GM12801 (cell line): ENCODE data around the gene PTGDS.

ENCODE experiments used
- CTCF ChIP-seq: IDR thresholded peaks from one replicate; pipeline ENCODE4 v1.5.1; 2011; ENCODE audit warnings: control low read depth; ENCODE audit not compliant: insufficient read length; ENCODE audit errors: extremely low read depth

PTGDS gene

GRCh38 chr9:137022662-137023008 is 45.3 kb downstream of the PTGDS start:
- TF ChIP-seq CTCF = no peak

- TF ChIP-seq CTCF = no peak
Observed at GRCh38 chr9:137023157-137023556, 45.9 kb downstream of the PTGDS start.

GRCh38 chr9:137023583-137023991 is 46.3 kb downstream of the PTGDS start:
- no peak for TF ChIP-seq CTCF

- TF ChIP-seq CTCF = no peak
Observed at GRCh38 chr9:137025517-137025966, 48.2 kb downstream of the PTGDS start.

GRCh38 chr9:137026384-137026783 is 49.1 kb downstream of the PTGDS start:
- TF ChIP-seq CTCF = no peak

- no peak for TF ChIP-seq CTCF
Observed at GRCh38 chr9:137026828-137027227, 49.5 kb downstream of the PTGDS start.

- TF ChIP-seq CTCF = no peak
Observed at GRCh38 chr9:137027369-137028262, 50.3 kb downstream of the PTGDS start, which contains the start of gene ABCA2. Gene ABCA2, minus strand, starts transcription at chr9:137028237. Its CDS starts 97 bp downstream, at chr9:137028140.
